Left renal pelvis (tissue), 4 donors: ENCODE results near the gene DSCAML1. TPM values are rescaled to one million over a fixed set of nuclear protein-coding genes. Genes with fewer than 3 reads are reported as not detected.

Source experiments
- DNase-seq, 4 donors: peaks; one replicate each; pipeline ENCODE4 v3.0.0-alpha.2; 2013; ENCODE audit warnings: low read depth in 4 of 4, low spot score in 3 of 4
- polyA plus RNA-seq, 4 donors: library from polyadenylated mRNA; unstranded; fragments of 120-200 nt; gene quantifications; one replicate each; pipeline ENCODE4 v1.2.1, GENCODE V29; 2013; ENCODE audit not compliant: insufficient read length in 4 of 4

DSCAML1 gene
- polyA plus RNA-seq, 4 donors = 0.25 to 3.4 (median 1.9) TPM

- DNase-seq = no peak
Measured at GRCh38 chr11:117481885-117482284, 315.1 kb downstream of the DSCAML1 start.

GRCh38 chr11:117481036-117481435, 316.0 kb downstream of the DSCAML1 start:
- DNase-seq = no peak

- DNase-seq = no peak
Measured at GRCh38 chr11:117480221-117480620, 316.8 kb downstream of the DSCAML1 start.

- DNase-seq = no peak
Measured at GRCh38 chr11:117479372-117479771, 317.6 kb downstream of the DSCAML1 start.

- DNase-seq = no peak
Measured at GRCh38 chr11:117478926-117479325, 318.1 kb downstream of the DSCAML1 start.

GRCh38 chr11:117478126-117478860, 318.7 kb downstream of the DSCAML1 start:
- no peak for DNase-seq

GRCh38 chr11:117477721-117478120, 319.3 kb downstream of the DSCAML1 start:
- DNase-seq = no peak

- no peak for DNase-seq
Measured at GRCh38 chr11:117476531-117477142, 320.4 kb downstream of the DSCAML1 start.

GRCh38 chr11:117475716-117476530, 321.1 kb downstream of the DSCAML1 start:
- no peak for DNase-seq

- DNase-seq = no peak
Measured at GRCh38 chr11:117473481-117474091, 323.4 kb downstream of the DSCAML1 start.

- DNase-seq = no peak
Measured at GRCh38 chr11:117471776-117472175, 325.2 kb downstream of the DSCAML1 start.

- no peak for DNase-seq
Measured at GRCh38 chr11:117470576-117470975, 326.4 kb downstream of the DSCAML1 start.

- no peak for DNase-seq
Measured at GRCh38 chr11:117468888-117469287, 328.1 kb downstream of the DSCAML1 start.

- DNase-seq = no peak
Measured at GRCh38 chr11:117467770-117468169, 329.2 kb downstream of the DSCAML1 start.

- no peak for DNase-seq
Measured at GRCh38 chr11:117466966-117467365, 330.1 kb downstream of the DSCAML1 start.

GRCh38 chr11:117465236-117465997, 331.6 kb downstream of the DSCAML1 start:
- no peak for DNase-seq

- DNase-seq = no peak
Measured at GRCh38 chr11:117464778-117465177, 332.2 kb downstream of the DSCAML1 start.

GRCh38 chr11:117462864-117463247, 334.2 kb downstream of the DSCAML1 start:
- DNase-seq = no peak

- no peak for DNase-seq
Measured at GRCh38 chr11:117462183-117462863, 334.7 kb downstream of the DSCAML1 start.
